HEK293T (cell line): ENCODE results near the gene TIMP3.

Experiments
- CTCF ChIA-PET: fragments of 350-600 bp; formaldehyde crosslinking; extraction: SDS; loops from one replicate; lab custom pipeline; 2021; ENCODE audit warnings: antibody characterized with exemption, inconsistent platforms; lab: Yijun Ruan, JAX
- POLR2A ChIA-PET: fragments of 350-600 bp; formaldehyde crosslinking; extraction: SDS; loops from one replicate; lab custom pipeline; 2020; ENCODE audit warnings: antibody characterized with exemption, inconsistent platforms; lab: Yijun Ruan, JAX
- DNase-seq: peaks from one replicate; pipeline ENCODE4 v3.0.0; 2012; ENCODE audit warnings: mixed read lengths; ENCODE audit errors: extremely low spot score
- ARNT ChIP-seq: fragments of 450-650 bp; IDR thresholded peaks from 2 replicates; pipeline ENCODE4 v1.6.1; 2017; ENCODE audit warnings: mild to moderate bottlenecking
- BHLHE40 ChIP-seq: fragments of 450-650 bp; IDR thresholded peaks from 2 replicates; pipeline ENCODE4 v1.6.1; 2016; ENCODE audit warnings: mild to moderate bottlenecking, moderate library complexity, borderline replicate concordance
- CTBP1 ChIP-seq: fragments of 450-650 bp; IDR thresholded peaks from 2 replicates; pipeline ENCODE4 v1.6.1; 2016; ENCODE audit warnings: borderline replicate concordance
- ELF4 ChIP-seq: fragments of 450-650 bp; IDR thresholded peaks from 2 replicates; pipeline ENCODE4 v1.6.1; 2017; ENCODE audit warnings: antibody characterized with exemption
- FOXA1 ChIP-seq: fragments of 450-650 bp; IDR thresholded peaks from 2 replicates; pipeline ENCODE4 v1.6.1; 2016; ENCODE audit warnings: mild to moderate bottlenecking
- FOXK2 ChIP-seq: fragments of 450-650 bp; IDR thresholded peaks from 2 replicates; pipeline ENCODE4 v1.6.1; 2016; ENCODE audit warnings: mild to moderate bottlenecking
- FOXM1 ChIP-seq: fragments of 450-650 bp; IDR thresholded peaks from 2 replicates; pipeline ENCODE4 v1.6.1; 2017; ENCODE audit warnings: mild to moderate bottlenecking, borderline replicate concordance
- HDGF ChIP-seq: fragments of 450-650 bp; IDR thresholded peaks from 2 replicates; pipeline ENCODE4 v1.6.1; 2017; ENCODE audit warnings: antibody characterized with exemption, borderline replicate concordance
- L3MBTL2 ChIP-seq: fragments of 450-650 bp; conservative IDR thresholded peaks from 2 replicates; pipeline ENCODE4 v1.6.1; 2016; ENCODE audit warnings: mild to moderate bottlenecking
- LEF1 ChIP-seq: fragments of 450-650 bp; IDR thresholded peaks from 2 replicates; pipeline ENCODE4 v1.6.1; 2017; ENCODE audit warnings: mild to moderate bottlenecking, borderline replicate concordance
- NFRKB ChIP-seq: fragments of 450-650 bp; IDR thresholded peaks from 2 replicates; pipeline ENCODE4 v1.6.1; 2016; ENCODE audit warnings: mild to moderate bottlenecking, moderate library complexity
- PKNOX1 ChIP-seq: fragments of 450-650 bp; IDR thresholded peaks from 2 replicates; pipeline ENCODE4 v1.6.1; 2016
- SP1 ChIP-seq: fragments of 450-650 bp; IDR thresholded peaks from 2 replicates; pipeline ENCODE4 v1.6.1; 2017
- SUZ12 ChIP-seq: fragments of 450-650 bp; IDR thresholded peaks from 2 replicates; pipeline ENCODE4 v1.6.1; 2016; ENCODE audit warnings: mild to moderate bottlenecking
- TARDBP ChIP-seq: fragments of 450-650 bp; IDR thresholded peaks from 2 replicates; pipeline ENCODE4 v1.6.1; 2016
- ZNF384 ChIP-seq: fragments of 450-650 bp; IDR thresholded peaks from 2 replicates; pipeline ENCODE4 v1.6.1; 2016

TIMP3 gene

DNA sequence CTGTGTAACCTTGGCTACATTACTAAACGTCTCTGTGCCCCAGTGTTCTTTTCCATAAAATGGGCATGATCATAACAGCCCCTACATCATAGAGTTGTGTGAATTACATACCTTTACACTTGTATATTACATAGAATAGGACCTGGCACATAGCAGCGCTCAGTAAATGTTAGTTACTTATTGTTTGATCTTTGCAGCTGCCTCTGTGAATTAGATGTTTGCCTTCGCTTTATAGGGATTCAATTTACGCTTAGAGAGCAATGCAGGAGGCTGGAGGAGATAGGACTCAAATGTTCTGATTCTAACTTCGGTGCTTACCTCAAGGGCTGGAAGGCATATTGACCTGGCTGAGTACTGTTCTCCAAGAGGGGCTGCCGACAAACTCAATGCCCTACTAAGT, 10.4 kb upstream of the TIMP3 start:
- CTCF ChIA-PET = no interaction called here
- POLR2A ChIA-PET = no interaction called here
- no peak for TF ChIP-seq L3MBTL2
- no peak for TF ChIP-seq FOXA1
- no peak for TF ChIP-seq SP1
- no peak for TF ChIP-seq ZNF384
- TF ChIP-seq LEF1 = no peak
- no peak for TF ChIP-seq CTBP1
- no peak for TF ChIP-seq HDGF
- no peak for TF ChIP-seq FOXK2
- TF ChIP-seq SUZ12 = no peak
- no peak for TF ChIP-seq ELF4
- no peak for TF ChIP-seq TARDBP
- TF ChIP-seq NFRKB = no peak
- no peak for TF ChIP-seq FOXM1
- TF ChIP-seq BHLHE40 = no peak
- DNase-seq = no peak

DNA sequence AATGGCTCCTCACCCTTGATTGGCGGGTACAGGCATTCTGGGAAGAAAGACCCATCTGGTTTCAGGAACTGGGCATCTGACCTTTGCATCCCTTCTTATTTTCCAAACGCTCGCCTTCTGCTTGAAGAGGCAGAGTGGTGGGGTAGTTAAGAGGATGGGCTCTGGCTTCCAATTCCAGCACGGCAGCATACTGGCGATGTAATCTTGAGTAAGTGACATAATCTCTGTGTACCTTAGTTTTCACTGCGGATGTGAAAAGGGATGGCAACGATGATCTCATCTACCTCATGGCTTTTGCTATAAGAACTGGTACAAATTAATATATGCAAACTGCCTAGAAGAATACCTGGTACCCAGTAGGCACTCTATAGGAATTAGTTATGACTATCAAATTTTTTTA, 10.0 kb upstream of the TIMP3 start:
- DNase-seq = no peak

GRCh38 chr22:32793589-32793988, 7.9 kb upstream of the TIMP3 start:
- POLR2A ChIA-PET = interaction anchor here (0.6 kb wide), 1 partner anchor 124 kb away, joined by 3 read pairs; no protein-coding TSS in a partner anchor
- CTCF ChIA-PET = interaction anchor here (1.6 kb wide), 1 partner anchor 17 kb away, joined by 4 read pairs; no protein-coding TSS in a partner anchor
- no peak for TF ChIP-seq FOXA1
- no peak for TF ChIP-seq FOXK2
- TF ChIP-seq PKNOX1 = no peak
- TF ChIP-seq FOXM1 = no peak
- no peak for TF ChIP-seq LEF1
- TF ChIP-seq BHLHE40 = no peak
- no peak for TF ChIP-seq TARDBP
- no peak for TF ChIP-seq L3MBTL2
- TF ChIP-seq ELF4 = no peak
- no peak for TF ChIP-seq ZNF384
- TF ChIP-seq SUZ12 = no peak
- TF ChIP-seq SP1 = no peak
- TF ChIP-seq ARNT = no peak
- no peak for DNase-seq

More for the DNA sequence above, 10.0 kb upstream of the TIMP3 start:
- ChIA-PET CTCF (no interaction called here), POLR2A (no interaction called here)
- TF ChIP-seq ZNF384 (no peak), PKNOX1 (no peak), CTBP1 (no peak), FOXM1 (no peak), HDGF (no peak), FOXK2 (no peak), L3MBTL2 (no peak), FOXA1 (no peak), SUZ12 (no peak), TARDBP (no peak), ARNT (no peak), SP1 (no peak), BHLHE40 (no peak)

GRCh38 chr22:32794449-32795213, 6.9 kb upstream of the TIMP3 start:
- no peak for TF ChIP-seq TARDBP
- TF ChIP-seq ARNT = no peak
- TF ChIP-seq HDGF = no peak
- TF ChIP-seq NFRKB = no peak
- TF ChIP-seq ELF4 = no peak
- TF ChIP-seq L3MBTL2 = no peak
- TF ChIP-seq SUZ12 = no peak
- no peak for TF ChIP-seq BHLHE40
- TF ChIP-seq SP1 = no peak
- TF ChIP-seq LEF1 = no peak
- TF ChIP-seq FOXM1 = no peak
- TF ChIP-seq CTBP1 = no peak
- TF ChIP-seq FOXK2 = no peak
- TF ChIP-seq PKNOX1 = no peak
- no peak for TF ChIP-seq ZNF384
- TF ChIP-seq FOXA1 = no peak
- ChIA-PET CTCF (interaction anchor here (0.5 to 1.6 kb wide), 3 partner anchors 18 to 698 kb away, joined by 3 to 5 read pairs (median 4); no protein-coding TSS in a partner anchor), POLR2A (interaction anchor here (0.6 kb wide), 1 partner anchor 125 kb away, joined by 3 read pairs; no protein-coding TSS in a partner anchor)
- no peak for DNase-seq

GRCh38 chr22:32795214-32795596, 6.3 kb upstream of the TIMP3 start:
- no peak for DNase-seq
- ChIA-PET POLR2A (no interaction called here), CTCF (interaction anchor here (0.8 to 2.6 kb wide), 4 partner anchors 10 to 266 kb away, joined by 3 to 44 read pairs (median 16); no protein-coding TSS in a partner anchor)
- TF ChIP-seq LEF1 (no peak), BHLHE40 (no peak), SP1 (no peak), TARDBP (no peak), ARNT (no peak), CTBP1 (no peak), FOXK2 (no peak), NFRKB (no peak), PKNOX1 (no peak), ZNF384 (no peak)
